WERI-Rb-1 (cell line): ENCODE data around the gene PRKCB.

Source experiments
- DNase-seq: peaks from one replicate; pipeline ENCODE4 v3.0.0-alpha.2; 2020
- H3K27ac ChIP-seq: fragments of 250-450 bp; sonication (Bioruptor Pico); 2 replicates; pipeline ENCODE4 v1.5.1; 2020; ENCODE audit warnings: mild to moderate bottlenecking, moderate library complexity
- H3K27me3 ChIP-seq: fragments of 250-450 bp; sonication (Bioruptor Pico); 2 replicates; pipeline ENCODE4 v1.5.1; 2021; ENCODE audit warnings: mild to moderate bottlenecking, low read depth, moderate library complexity; ENCODE audit not compliant: insufficient read depth, severe bottlenecking
- H3K36me3 ChIP-seq: fragments of 250-450 bp; sonication (Bioruptor Pico); 2 replicates; pipeline ENCODE4 v1.5.1; 2020; ENCODE audit warnings: mild to moderate bottlenecking, moderate library complexity
- H3K4me3 ChIP-seq: 2 replicates; pipeline ENCODE4 v1.5.1; 2011; ENCODE audit warnings: low read depth, mild to moderate bottlenecking, control low read depth, low read length
- H3K9me3 ChIP-seq: fragments of 250-450 bp; sonication (Bioruptor Pico); 2 replicates; pipeline ENCODE4 v1.5.1; 2021; ENCODE audit warnings: mild to moderate bottlenecking, moderate library complexity; ENCODE audit not compliant: severe bottlenecking
- CTCF ChIP-seq: IDR thresholded peaks from 2 replicates; pipeline ENCODE4 v1.5.1; 2011; ENCODE audit warnings: low read depth, mild to moderate bottlenecking, control low read depth, inconsistent platforms, low read length

PRKCB gene

DNA sequence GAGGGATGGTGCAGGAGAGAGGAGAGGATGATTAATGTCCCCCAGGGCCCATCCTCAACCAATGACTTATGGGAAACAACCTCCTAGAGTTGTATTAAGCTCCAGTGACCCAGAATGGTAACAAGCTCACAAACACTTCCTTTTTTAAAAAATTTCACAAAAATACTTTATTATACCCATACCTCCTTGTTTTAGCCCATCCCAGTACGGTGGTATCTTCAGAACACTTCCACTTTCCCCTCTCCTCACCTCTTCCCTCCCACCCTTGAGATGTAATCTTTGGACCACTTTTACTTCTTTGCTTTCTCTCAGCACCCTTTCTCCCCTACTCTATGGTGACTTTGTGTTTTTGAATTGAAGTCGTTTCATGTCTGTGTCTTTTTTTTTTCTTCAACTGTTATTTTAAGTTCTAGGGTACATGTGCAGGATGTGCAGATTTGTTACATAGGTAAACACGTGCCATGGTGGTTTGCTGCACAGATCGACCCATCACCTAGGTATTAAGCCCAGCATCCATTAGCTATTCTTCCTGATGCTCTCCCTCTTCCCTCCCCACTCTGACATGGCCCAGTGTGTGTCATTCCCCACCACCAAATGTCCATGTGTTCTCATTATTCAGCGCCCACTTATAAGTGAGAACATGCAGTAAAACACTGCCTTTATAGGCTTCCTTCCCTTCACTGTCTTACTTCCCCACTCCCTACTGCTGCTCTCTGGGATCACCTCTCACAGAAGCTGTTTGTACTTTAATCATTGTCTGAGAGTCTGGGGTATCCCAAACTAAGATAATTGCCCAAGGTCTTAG is 124.5 kb downstream of the PRKCB start:
- Histone ChIP-seq H3K36me3 (no peaks in the 10 kb centered on the region), H3K4me3 (no peak overlapping the region), H3K27me3 (no peaks in the 10 kb centered on the region), H3K27ac (no peak overlapping the region), H3K9me3 (no peaks in the 10 kb centered on the region)
- TF ChIP-seq CTCF, result no peak
- no peak for DNase-seq

DNA sequence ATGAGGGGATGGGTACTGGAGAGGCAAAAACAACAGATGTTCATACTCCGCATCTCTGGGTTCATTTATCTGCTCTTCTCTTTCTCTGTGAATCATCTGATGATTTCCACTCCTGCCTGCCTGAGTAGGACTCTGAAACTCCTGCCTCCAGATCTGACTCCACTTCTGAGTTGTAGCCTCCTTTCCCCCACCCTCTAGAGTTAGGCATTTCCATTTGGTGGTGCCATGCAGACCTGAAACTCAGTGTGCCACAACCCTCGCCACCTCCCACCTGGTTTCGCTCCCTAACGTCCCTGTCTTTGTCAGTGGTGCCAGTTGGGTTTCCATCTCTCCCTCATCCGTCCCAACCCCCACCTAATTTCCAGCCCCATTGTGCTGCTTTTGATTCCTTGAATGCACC is 126.2 kb downstream of the PRKCB start:
- Histone ChIP-seq H3K9me3 (no peaks in the 10 kb centered on the region), H3K4me3 (no peak overlapping the region), H3K36me3 (no peaks in the 10 kb centered on the region), H3K27ac (no peak overlapping the region), H3K27me3 (no peaks in the 10 kb centered on the region)
- DNase-seq, result no peak
- TF ChIP-seq CTCF, result no peak

GRCh38 chr16:23964136-23964535 is 128.4 kb downstream of the PRKCB start:
- H3K9me3 ChIP-seq, result no peaks in the 10 kb centered on the region
- H3K27me3 ChIP-seq, result no peaks in the 10 kb centered on the region
- no peak overlapping the region for H3K4me3 ChIP-seq
- TF ChIP-seq CTCF, result no peak
- no peak for DNase-seq
- no peaks in the 10 kb centered on the region for H3K36me3 ChIP-seq
- H3K27ac ChIP-seq, result no peak overlapping the region

DNA sequence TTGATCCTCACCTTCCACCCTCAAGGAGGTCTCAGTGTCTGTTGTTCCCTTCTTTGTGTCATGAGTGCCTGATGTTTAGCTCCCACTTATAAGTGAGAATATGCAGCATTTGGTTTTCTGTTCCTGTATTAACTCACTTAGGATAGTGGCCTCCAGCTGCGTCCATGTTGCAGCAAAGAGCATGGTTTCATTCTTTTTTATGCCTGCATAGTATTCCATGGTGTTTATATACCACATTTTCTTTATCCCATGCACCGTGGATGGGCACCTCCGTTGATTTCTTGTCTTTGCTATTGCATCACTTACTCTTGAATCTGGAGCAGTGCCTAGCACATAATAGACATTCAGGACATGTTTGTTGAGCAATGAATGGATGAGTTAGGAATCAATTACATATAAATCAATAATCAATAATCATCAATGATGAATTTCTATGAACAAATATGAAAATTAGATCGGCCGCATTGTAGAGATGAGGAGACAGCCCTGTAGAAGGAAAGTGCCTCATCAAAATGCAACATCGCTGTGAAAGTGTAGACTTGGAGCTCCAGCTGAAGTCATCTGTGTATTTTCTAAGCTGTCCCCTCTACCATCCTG is 129.5 kb downstream of the PRKCB start:
- H3K4me3 ChIP-seq, result no peak overlapping the region
- TF ChIP-seq CTCF, result no peak
- DNase-seq, result no peak
- H3K27ac ChIP-seq, result no peak overlapping the region
- no peaks in the 10 kb centered on the region for H3K36me3 ChIP-seq
- no peaks in the 10 kb centered on the region for H3K27me3 ChIP-seq
- no peaks in the 10 kb centered on the region for H3K9me3 ChIP-seq

GRCh38 chr16:23966597-23967394 is 131.0 kb downstream of the PRKCB start:
- no peak overlapping the region for H3K4me3 ChIP-seq
- peak; percentile 17 for DNase-seq
- no peaks in the 10 kb centered on the region for H3K9me3 ChIP-seq
- no peak overlapping the region for H3K27ac ChIP-seq
- H3K36me3 ChIP-seq, result no peaks in the 10 kb centered on the region
- TF ChIP-seq CTCF, result no peak
- peaks cover 3% of the 10 kb centered on the region for H3K27me3 ChIP-seq
